Sigmoid colon (tissue), 7 donors: ENCODE data around the gene SMIM29. TPM values are rescaled to one million over a fixed set of nuclear protein-coding genes. Genes with fewer than 3 reads are reported as not detected.

Source experiments
- DNase-seq: peaks from one replicate; pipeline ENCODE4 v3.0.0-alpha.2; 2019
- H3K27ac ChIP-seq, 4 donors: fragments of 200-600 bp; sonication (generic); one replicate each; pipeline ENCODE4 v1.5.1; 2016 to 2019; ENCODE audit warnings: mild to moderate bottlenecking in 1 of 4
- H3K27me3 ChIP-seq, 3 donors: fragments of 200-600 bp; sonication (generic); one replicate each; pipeline ENCODE4 v1.5.1; 2019; ENCODE audit warnings: mild to moderate bottlenecking in 1 of 3
- H3K36me3 ChIP-seq, 4 donors: fragments of 200-600 bp; sonication (generic); one replicate each; pipeline ENCODE4 v1.5.1; 2016 to 2019
- H3K4me1 ChIP-seq, 4 donors: fragments of 200-600 bp; sonication (generic); one replicate each; pipeline ENCODE4 v1.5.1; 2017 to 2019
- H3K4me3 ChIP-seq, 4 donors: fragments of 200-600 bp; sonication (generic); one replicate each; pipeline ENCODE4 v1.5.1; 2017 to 2019; ENCODE audit warnings: mild to moderate bottlenecking in 2 of 4, moderate library complexity in 1 of 4
- H3K9me3 ChIP-seq, 4 donors: fragments of 200-600 bp in 3 of 4; sonication (generic) in 3 of 4; one replicate each; pipeline versions ENCODE4 v1.5.1 to v1.6.1; 2013 to 2019
- CTCF ChIP-seq, 4 experiments: fragments of 450-650 bp in 3 of 4; fragments of 200-600 bp in 1 of 4; IDR thresholded peaks; one replicate each; pipeline ENCODE4 v1.5.1; 2016 to 2019; ENCODE audit warnings: antibody characterized with exemption in 4 of 4, mild to moderate bottlenecking in 3 of 4, moderate library complexity in 2 of 4
- EP300 ChIP-seq, 4 donors: sonication (generic); formaldehyde crosslinking; IDR thresholded peaks; one replicate each; pipeline ENCODE4 v1.6.1; 2017; ENCODE audit warnings: antibody characterized with exemption in 4 of 4
- POLR2A ChIP-seq, 2 donors: fragments of 450-650 bp; IDR thresholded peaks; one replicate each; pipeline ENCODE4 v1.6.1; 2016; ENCODE audit warnings: antibody characterized with exemption in 2 of 2, mild to moderate bottlenecking in 2 of 2, moderate library complexity in 2 of 2
- POLR2AphosphoS5 ChIP-seq, 4 donors: sonication (generic); formaldehyde crosslinking; IDR thresholded peaks; one replicate each; pipeline ENCODE4 v1.6.1; 2017; ENCODE audit warnings: antibody characterized with exemption in 4 of 4
- WGBS, 2 donors: extraction: QIAGEN DNeasy Blood & Tissue Kit; methylation state at CpG; one replicate each; pipeline ENCODE4 v1.1.7; 2013; 5-methylcytosine and 5-hydroxymethylcytosine counted together
- intact Hi-C: fragments of 100-400 bp; cut with DNase I; formaldehyde crosslinking; loops from one replicate; pipeline ENCODE4 v1.15.1; 2023
- polyA plus RNA-seq, 3 donors: library from polyadenylated mRNA; stranded (reverse); fragments of 200-250 nt; gene quantifications; one replicate each; pipeline ENCODE4 v1.2.3, GENCODE V29; 2013
- total RNA-seq, 4 donors: library from RNA; depleted of rRNA; stranded (reverse); fragments of >200 nt; gene quantifications; one replicate each; pipeline ENCODE4 v1.1.0, GENCODE V29; 2016
- donor health status: healthy with polysubstance abuse.
- donor health status: Bipolar disorder and iron deficiency.
- donor health status: healthy.

The SMIM29 gene
- total and polyA plus RNA-seq, 7 donors = 16.8 to 39.0 (median 23.7) TPM

GRCh38 chr6:34242252-34243130, 6.3 kb downstream of the SMIM29 start:
- WGBS, 2 donors = 84 to 89% methylated on average over 7 of the region's 7 CpGs
- Histone ChIP-seq H3K4me1 (peaks cover 0 to 31% (median 21%) of the 10 kb centered on the region in 4 donors), H3K36me3 (peaks cover 0 to 4% (median 0%) of the 10 kb centered on the region in 4 donors), H3K4me3 (no peak overlapping the region), H3K9me3 (no peaks in the 10 kb centered on the region), H3K27ac (no peak overlapping the region), H3K27me3 (no peaks in the 10 kb centered on the region)
- intact Hi-C loops = no loop called here
- DNase-seq = peak; percentile 47
- TF ChIP-seq CTCF (IDR thresholded peaks at IDR 0.05) (no peak), POLR2AphosphoS5 (IDR thresholded peaks at IDR 0.05) (no peak), EP300 (IDR thresholded peaks at IDR 0.05) (no peak), POLR2A (IDR thresholded peaks at IDR 0.05) (no peak)

- no peak overlapping the region for H3K27ac ChIP-seq
- DNase-seq = peak; percentile 43
- peaks cover 0 to 31% (median 21%) of the 10 kb centered on the region in 4 donors for H3K4me1 ChIP-seq
- intact Hi-C loops = no loop called here
- H3K36me3 ChIP-seq = peaks cover 0 to 4% (median 0%) of the 10 kb centered on the region in 4 donors
- no peaks in the 10 kb centered on the region for H3K27me3 ChIP-seq
- TF ChIP-seq EP300 (IDR thresholded peaks at IDR 0.05) = no peak
- no peak for TF ChIP-seq POLR2AphosphoS5 (IDR thresholded peaks at IDR 0.05)
- no peak for TF ChIP-seq CTCF (IDR thresholded peaks at IDR 0.05)
- TF ChIP-seq POLR2A (IDR thresholded peaks at IDR 0.05) = no peak
- H3K4me3 ChIP-seq = no peak overlapping the region
- H3K9me3 ChIP-seq = no peaks in the 10 kb centered on the region
- WGBS, 2 donors = 91 to 92% methylated on average over 13 of the region's 13 CpGs
Observed at GRCh38 chr6:34241351-34242215, 7.2 kb downstream of the SMIM29 start.

- no peaks in the 10 kb centered on the region for H3K27me3 ChIP-seq
- no peak for TF ChIP-seq POLR2AphosphoS5 (IDR thresholded peaks at IDR 0.05)
- no peak for TF ChIP-seq POLR2A (IDR thresholded peaks at IDR 0.05)
- TF ChIP-seq EP300 (IDR thresholded peaks at IDR 0.05) = no peak
- TF ChIP-seq CTCF (IDR thresholded peaks at IDR 0.05) = no peak
- H3K36me3 ChIP-seq = peaks cover 0 to 4% (median 0%) of the 10 kb centered on the region in 4 donors
- H3K4me3 ChIP-seq = no peak overlapping the region
- no peaks in the 10 kb centered on the region for H3K9me3 ChIP-seq
- H3K27ac ChIP-seq = no peak overlapping the region
- intact Hi-C loops = no loop called here
- peaks cover 0 to 41% (median 30%) of the 10 kb centered on the region in 4 donors for H3K4me1 ChIP-seq
- peak; percentile 56 for DNase-seq
- WGBS, 2 donors = 48 to 77% methylated on average over 22 of the region's 22 CpGs
Observed at GRCh38 chr6:34240329-34241248, 8.2 kb downstream of the SMIM29 start.

GRCh38 chr6:34239893-34240292, 8.9 kb downstream of the SMIM29 start:
- no peak overlapping the region for H3K4me3 ChIP-seq
- WGBS, 2 donors = 51 to 89% methylated on average over 2 of the region's 2 CpGs
- peaks cover 0 to 4% (median 0%) of the 10 kb centered on the region in 4 donors for H3K36me3 ChIP-seq
- no peak for TF ChIP-seq POLR2A (IDR thresholded peaks at IDR 0.05)
- no peak for TF ChIP-seq EP300 (IDR thresholded peaks at IDR 0.05)
- TF ChIP-seq POLR2AphosphoS5 (IDR thresholded peaks at IDR 0.05) = no peak
- no peak for TF ChIP-seq CTCF (IDR thresholded peaks at IDR 0.05)
- intact Hi-C loops = no loop called here
- H3K9me3 ChIP-seq = no peaks in the 10 kb centered on the region
- H3K4me1 ChIP-seq = peaks cover 0 to 45% (median 31%) of the 10 kb centered on the region in 4 donors
- no peaks in the 10 kb centered on the region for H3K27me3 ChIP-seq
- no peak overlapping the region for H3K27ac ChIP-seq
- peak; percentile 17 for DNase-seq
